OCI-LY7 (cell line): ENCODE measurements around the gene PDE2A. TPM values are rescaled to one million over a fixed set of nuclear protein-coding genes. Genes with fewer than 3 reads are reported as not detected.

Experiments used
- BruUV-seq: library from RNA; stranded (reverse); fragments of 400-500 nt; replicated peaks from 2 replicates; lab custom pipeline; 2021; lab: Mats Ljungman, UMichigan
- CTCF ChIA-PET: fragments of 300-600 bp; sonication (Branson Sonifier 250); formaldehyde crosslinking; loops from one replicate; lab custom pipeline; 2022; ENCODE audit warnings: antibody characterized with exemption; ENCODE audit not compliant: unreplicated experiment; lab: Charles Lee
- POLR2A ChIA-PET: fragments of 300-600 bp; sonication (Branson Sonifier 250); formaldehyde crosslinking; loops from one replicate; lab custom pipeline; 2022; ENCODE audit warnings: antibody characterized with exemption; lab: Charles Lee
- DNase-seq: peaks from one replicate; pipeline ENCODE4 v3.0.0-alpha.2; 2015; ENCODE audit warnings: low spot score
- H2AFZ ChIP-seq: fragments of 200-600 bp; sonication (generic), shearing (Covaris generic); 2 replicates; pipeline ENCODE4 v1.6.1; 2014; ENCODE audit warnings: mild to moderate bottlenecking, antibody characterized with exemption, low read length, moderate library complexity
- H3K27ac ChIP-seq: fragments of 200-600 bp; sonication (generic); 2 replicates; pipeline ENCODE4 v1.5.1; 2014; ENCODE audit warnings: mixed run types, low read depth, mild to moderate bottlenecking, moderate library complexity, low read length, inconsistent platforms; ENCODE audit not compliant: poor library complexity, severe bottlenecking
- H3K36me3 ChIP-seq: fragments of 200-600 bp; sonication (generic); 2 replicates; pipeline ENCODE4 v1.6.1; 2014; ENCODE audit warnings: mild to moderate bottlenecking, antibody characterized with exemption, low read length, moderate library complexity, mixed read lengths; ENCODE audit not compliant: insufficient read depth
- H3K4me1 ChIP-seq: fragments of 200-600 bp; sonication (generic); 2 replicates; pipeline ENCODE4 v1.5.1; 2014; ENCODE audit warnings: mild to moderate bottlenecking, low read length; ENCODE audit not compliant: insufficient read depth, poor library complexity, severe bottlenecking
- H3K4me2 ChIP-seq: fragments of 200-600 bp; sonication (generic); 2 replicates; pipeline ENCODE4 v1.6.1; 2014; ENCODE audit warnings: mild to moderate bottlenecking, low read length
- H3K4me3 ChIP-seq: fragments of 200-600 bp; sonication (generic); 2 replicates; pipeline ENCODE4 v1.5.1; 2014; ENCODE audit warnings: mild to moderate bottlenecking, low read depth, low read length; ENCODE audit not compliant: poor library complexity, severe bottlenecking
- H3K79me2 ChIP-seq: fragments of 200-600 bp; sonication (generic); 2 replicates; pipeline ENCODE4 v1.6.1; 2016; ENCODE audit warnings: low read depth, mild to moderate bottlenecking, low read length, moderate library complexity, mixed read lengths; ENCODE audit not compliant: insufficient read depth
- H3K9me2 ChIP-seq: fragments of 200-600 bp; sonication (generic); 2 replicates; pipeline ENCODE4 v1.6.1; 2016; ENCODE audit warnings: mild to moderate bottlenecking, low read length, mixed read lengths; ENCODE audit not compliant: insufficient read depth
- H3K9me3 ChIP-seq: fragments of 200-600 bp; sonication (generic); 2 replicates; pipeline ENCODE4 v1.6.1; 2014; ENCODE audit warnings: mild to moderate bottlenecking, mixed run types, low read length, mixed read lengths
- H4K20me1 ChIP-seq: fragments of 200-600 bp; sonication (generic); 2 replicates; pipeline ENCODE4 v1.6.1; 2014; ENCODE audit warnings: mild to moderate bottlenecking, antibody characterized with exemption, low read length, moderate library complexity, mixed read lengths; ENCODE audit not compliant: insufficient read depth
- CTCF ChIP-seq: fragments of 200-600 bp; sonication (generic); conservative IDR thresholded peaks from 2 replicates; pipeline ENCODE4 v1.5.1; 2014; ENCODE audit warnings: mild to moderate bottlenecking, antibody characterized with exemption, low read length, moderate library complexity, mixed read lengths
- EZH2phosphoT487 ChIP-seq: fragments of 200-600 bp; sonication (generic); IDR thresholded peaks from 2 replicates; pipeline ENCODE4 v1.6.1; 2018; ENCODE audit warnings: low read depth, borderline replicate concordance, mild to moderate bottlenecking, mixed run types, antibody characterized with exemption, low read length, moderate library complexity, mixed read lengths
- intact Hi-C: fragments of 100-400 bp; cut with micrococcal nuclease; formaldehyde crosslinking; loops from one replicate; pipeline ENCODE4 v1.10.0; 2022; ENCODE audit not compliant: unreplicated experiment
- total RNA-seq, 2 experiments: library from RNA; depleted of rRNA in 1 of 2; stranded (reverse); fragments of >200 nt in 1 of 2; shearing (Covaris generic) in 1 of 2; gene quantifications; 2 replicates each; pipeline ENCODE4 v1.2.3, GENCODE V29; 2014 to 2022

PDE2A gene
- total RNA-seq, 2 experiments from 2014 or later, result 0.68 TPM; not detected in 1

GRCh38 chr11:72578566-72578965, 95.7 kb downstream of the PDE2A start:
- no peaks in the 10 kb centered on the region for H3K36me3 ChIP-seq
- no peaks in the 10 kb centered on the region for H3K9me3 ChIP-seq
- intact Hi-C loops, result no loop called here
- no peak overlapping the region for H3K4me2 ChIP-seq
- H3K79me2 ChIP-seq, result no peaks in the 10 kb centered on the region
- no peak for DNase-seq
- TF ChIP-seq CTCF, result no peak
- no peak for TF ChIP-seq EZH2phosphoT487
- no peaks in the 10 kb centered on the region for H3K9me2 ChIP-seq
- H4K20me1 ChIP-seq, result no peaks in the 10 kb centered on the region
- no peak overlapping the region for H3K27ac ChIP-seq
- H3K4me1 ChIP-seq, result peaks cover 15% of the 10 kb centered on the region
- H3K4me3 ChIP-seq, result no peak overlapping the region
- ChIA-PET POLR2A (no interaction called here), CTCF (interaction anchor here (1.2 kb wide), 1 partner anchor 8 kb away, joined by 3 read pairs; no protein-coding TSS in a partner anchor)
- H2AFZ ChIP-seq, result no peak overlapping the region
- no TSS peak for BruUV-seq

GRCh38 chr11:72578051-72578450, 96.2 kb downstream of the PDE2A start:
- no TSS peak for BruUV-seq
- H3K79me2 ChIP-seq, result no peaks in the 10 kb centered on the region
- no peak for DNase-seq
- H3K27ac ChIP-seq, result no peak overlapping the region
- H3K9me2 ChIP-seq, result no peaks in the 10 kb centered on the region
- peaks cover 15% of the 10 kb centered on the region for H3K4me1 ChIP-seq
- TF ChIP-seq CTCF, result no peak
- TF ChIP-seq EZH2phosphoT487, result no peak
- ChIA-PET CTCF (interaction anchor here (1.2 kb wide), 1 partner anchor 9 kb away, joined by 3 read pairs; no protein-coding TSS in a partner anchor), POLR2A (no interaction called here)
- H3K9me3 ChIP-seq, result no peaks in the 10 kb centered on the region
- H3K4me2 ChIP-seq, result no peak overlapping the region
- no peak overlapping the region for H2AFZ ChIP-seq
- H3K36me3 ChIP-seq, result no peaks in the 10 kb centered on the region
- H3K4me3 ChIP-seq, result no peak overlapping the region
- H4K20me1 ChIP-seq, result no peaks in the 10 kb centered on the region
- intact Hi-C loops, result no loop called here

GRCh38 chr11:72577271-72577721, 96.9 kb downstream of the PDE2A start:
- BruUV-seq, result no TSS peak
- ChIA-PET POLR2A (no interaction called here), CTCF (no interaction called here)
- DNase-seq, result no peak
- Histone ChIP-seq H4K20me1 (no peaks in the 10 kb centered on the region), H3K4me2 (no peak overlapping the region), H2AFZ (no peak overlapping the region), H3K9me3 (no peaks in the 10 kb centered on the region), H3K79me2 (no peaks in the 10 kb centered on the region), H3K27ac (no peak overlapping the region), H3K9me2 (no peaks in the 10 kb centered on the region), H3K4me1 (peaks cover 15% of the 10 kb centered on the region), H3K4me3 (no peak overlapping the region), H3K36me3 (no peaks in the 10 kb centered on the region)
- intact Hi-C loops, result no loop called here
- no peak for TF ChIP-seq CTCF
- no peak for TF ChIP-seq EZH2phosphoT487
